H9 (cell line): Measurements from ENCODE around the gene MRPL54. TPM values are rescaled to one million over a fixed set of nuclear protein-coding genes. Genes with fewer than 3 reads are reported as not detected.

Experiments
- DNase-seq: peaks from one replicate; pipeline ENCODE4 v3.0.0-alpha.2; 2017
- H2AFZ ChIP-seq: one replicate; pipeline ENCODE4 v1.6.1; 2013; ENCODE audit warnings: mild to moderate bottlenecking, low read length, control low read depth, moderate library complexity
- H2AK5ac ChIP-seq: 2 replicates; pipeline ENCODE4 v1.6.1; 2013; ENCODE audit warnings: low read length, control low read depth, mixed read lengths; ENCODE audit not compliant: insufficient read length
- H2BK120ac ChIP-seq: one replicate; pipeline ENCODE4 v1.6.1; 2013; ENCODE audit warnings: low read depth, mild to moderate bottlenecking, low read length, control low read depth, inconsistent platforms; ENCODE audit not compliant: poor library complexity, severe bottlenecking
- H2BK12ac ChIP-seq: 2 replicates; pipeline ENCODE4 v1.6.1; 2013; ENCODE audit warnings: low read length, control low read depth, mixed read lengths, low read depth; ENCODE audit not compliant: insufficient read length
- H2BK15ac ChIP-seq: 2 replicates; pipeline ENCODE4 v1.6.1; 2013; ENCODE audit warnings: low read depth, low read length, control low read depth
- H2BK20ac ChIP-seq: one replicate; pipeline ENCODE4 v1.6.1; 2013; ENCODE audit warnings: low read depth, mild to moderate bottlenecking, low read length, control low read depth, inconsistent platforms; ENCODE audit not compliant: poor library complexity, severe bottlenecking
- H2BK5ac ChIP-seq: 2 replicates; pipeline ENCODE4 v1.6.1; 2013; ENCODE audit warnings: low read length, control low read depth, mixed read lengths; ENCODE audit not compliant: insufficient read length
- H3K14ac ChIP-seq: 2 replicates; pipeline ENCODE4 v1.6.1; 2013; ENCODE audit warnings: low read length, control low read depth; ENCODE audit not compliant: insufficient read depth
- H3K18ac ChIP-seq: 2 replicates; pipeline ENCODE4 v1.6.1; 2013; ENCODE audit warnings: low read depth, mild to moderate bottlenecking, mixed read lengths, low read length, control low read depth; ENCODE audit not compliant: insufficient read length
- H3K23ac ChIP-seq: 2 replicates; pipeline ENCODE4 v1.6.1; 2013; ENCODE audit warnings: low read length, control low read depth, mixed read lengths, low read depth; ENCODE audit not compliant: insufficient read length
- H3K23me2 ChIP-seq: 2 replicates; pipeline ENCODE4 v1.6.1; 2013; ENCODE audit warnings: low read depth, mild to moderate bottlenecking, mixed read lengths, low read length, control low read depth; ENCODE audit not compliant: insufficient read length, poor library complexity, severe bottlenecking
- H3K27ac ChIP-seq: 2 replicates; pipeline ENCODE4 v1.5.1; 2013; ENCODE audit warnings: low read length, control low read depth, mixed read lengths, low read depth; ENCODE audit not compliant: insufficient read length
- H3K27me3 ChIP-seq: 2 replicates; pipeline ENCODE4 v1.6.1; 2013; ENCODE audit warnings: low read length, control low read depth, inconsistent platforms; ENCODE audit not compliant: insufficient read depth
- H3K4ac ChIP-seq: 2 replicates; pipeline ENCODE4 v1.6.1; 2013; ENCODE audit warnings: low read depth, mild to moderate bottlenecking, control low read depth, inconsistent platforms, low read length, moderate library complexity
- H3K4me1 ChIP-seq: 2 replicates; pipeline ENCODE4 v1.6.1; 2013; ENCODE audit warnings: low read length, control low read depth, inconsistent platforms; ENCODE audit not compliant: insufficient read depth
- H3K4me2 ChIP-seq: 2 replicates; pipeline ENCODE4 v1.6.1; 2013; ENCODE audit warnings: low read length, control low read depth, mixed read lengths; ENCODE audit not compliant: insufficient read length, insufficient read depth
- H3K56ac ChIP-seq: 2 replicates; pipeline ENCODE4 v1.6.1; 2013; ENCODE audit warnings: low read depth, mild to moderate bottlenecking, mixed read lengths, low read length, control low read depth; ENCODE audit not compliant: insufficient read length
- H3K79me1 ChIP-seq: 2 replicates; pipeline ENCODE4 v1.6.1; 2013; ENCODE audit warnings: low read depth, mild to moderate bottlenecking, moderate library complexity, low read length, control low read depth, inconsistent platforms; ENCODE audit not compliant: insufficient read depth, poor library complexity, severe bottlenecking
- H3K79me2 ChIP-seq: 2 replicates; pipeline ENCODE4 v1.6.1; 2013; ENCODE audit warnings: low read length, control low read depth, inconsistent platforms; ENCODE audit not compliant: insufficient read depth
- H3K9ac ChIP-seq: 2 replicates; pipeline ENCODE4 v1.6.1; 2013; ENCODE audit warnings: low read length, control low read depth, mixed read lengths; ENCODE audit not compliant: insufficient read length; ENCODE audit errors: extremely low read depth
- H3K9me3 ChIP-seq: one replicate; pipeline ENCODE4 v1.6.1; 2013; ENCODE audit warnings: low read depth, low read length, inconsistent platforms; ENCODE audit not compliant: control insufficient read depth
- H3T11ph ChIP-seq: one replicate; pipeline ENCODE4 v1.6.1; 2013; ENCODE audit warnings: mild to moderate bottlenecking, low read length, control low read depth, inconsistent platforms
- H4K20me1 ChIP-seq: one replicate; pipeline ENCODE4 v1.6.1; 2013; ENCODE audit not compliant: control insufficient read depth, insufficient read length, insufficient read depth
- H4K5ac ChIP-seq: 2 replicates; pipeline ENCODE4 v1.6.1; 2013; ENCODE audit warnings: low read depth, mild to moderate bottlenecking, mixed read lengths, low read length, control low read depth; ENCODE audit not compliant: insufficient read length
- H4K8ac ChIP-seq: replicated peaks from 2 replicates; pipeline ENCODE4 v1.6.1; 2013; ENCODE audit warnings: low read length, control low read depth, mixed read lengths, low read depth; ENCODE audit not compliant: insufficient read length
- H4K91ac ChIP-seq: 2 replicates; pipeline ENCODE4 v1.6.1; 2013; ENCODE audit warnings: low read depth, mild to moderate bottlenecking, moderate library complexity, mixed read lengths, low read length, control low read depth; ENCODE audit not compliant: insufficient read length
- H3K27ac Mint-ChIP-seq, 3 experiments: 2 replicates in 2 of 3; 3 replicates in 1 of 3; pipeline ENCODE4 v1.8.0; 2020 to 2021; ENCODE audit warnings: mixed read lengths in 3 of 3, mild to moderate bottlenecking in 1 of 3, moderate library complexity in 1 of 3
- H3K27me3 Mint-ChIP-seq: 2 replicates; pipeline ENCODE4 v1.8.0; 2021; ENCODE audit warnings: low read depth, mild to moderate bottlenecking, moderate library complexity, mixed read lengths
- H3K36me3 Mint-ChIP-seq, 3 experiments: 2 replicates in 2 of 3; 3 replicates in 1 of 3; pipeline ENCODE4 v1.8.0; 2020 to 2021; ENCODE audit warnings: low read depth in 3 of 3, mixed read lengths in 3 of 3; ENCODE audit not compliant: insufficient read depth in 1 of 3
- H3K4me1 Mint-ChIP-seq, 2 experiments: 2 replicates each; pipeline ENCODE4 v1.8.0; 2020; ENCODE audit warnings: mixed read lengths in 2 of 2
- H3K4me3 Mint-ChIP-seq, 2 experiments: 2 replicates in 1 of 2; 3 replicates in 1 of 2; pipeline ENCODE4 v1.8.0; 2020 to 2021; ENCODE audit warnings: mild to moderate bottlenecking in 2 of 2, mixed read lengths in 2 of 2, moderate library complexity in 1 of 2
- H3K9me3 Mint-ChIP-seq, 2 experiments: 2 replicates in 1 of 2; 3 replicates in 1 of 2; pipeline ENCODE4 v1.8.0; 2020; ENCODE audit warnings: mild to moderate bottlenecking in 2 of 2, mixed read lengths in 2 of 2, moderate library complexity in 1 of 2
- WGBS: extraction: QIAGEN DNeasy Blood & Tissue Kit; methylation state at CpG from one replicate; pipeline ENCODE4 v1.1.7; 2013; ENCODE audit warnings: missing lambda C conversion rate, low lambda C conversion rate, mixed read lengths; ENCODE audit not compliant: insufficient read length; ENCODE audit errors: extremely low coverage; 5-methylcytosine and 5-hydroxymethylcytosine counted together
- total RNA-seq: library from RNA; stranded (reverse); gene quantifications from 2 replicates; pipeline ENCODE4 v1.2.1, GENCODE V29; 2021
- TF ChIP-seq, protein P1 (sequence below): fragments of 200-600 bp; sonication (generic); conservative IDR thresholded peaks from 3 replicates; pipeline ENCODE4 v1.8.0; 2021; ENCODE audit warnings: antibody characterized with exemption, mild to moderate bottlenecking

MRPL54 gene
- total RNA-seq, 1 experiment from 2014 or later, result 60.0 TPM

DNA sequence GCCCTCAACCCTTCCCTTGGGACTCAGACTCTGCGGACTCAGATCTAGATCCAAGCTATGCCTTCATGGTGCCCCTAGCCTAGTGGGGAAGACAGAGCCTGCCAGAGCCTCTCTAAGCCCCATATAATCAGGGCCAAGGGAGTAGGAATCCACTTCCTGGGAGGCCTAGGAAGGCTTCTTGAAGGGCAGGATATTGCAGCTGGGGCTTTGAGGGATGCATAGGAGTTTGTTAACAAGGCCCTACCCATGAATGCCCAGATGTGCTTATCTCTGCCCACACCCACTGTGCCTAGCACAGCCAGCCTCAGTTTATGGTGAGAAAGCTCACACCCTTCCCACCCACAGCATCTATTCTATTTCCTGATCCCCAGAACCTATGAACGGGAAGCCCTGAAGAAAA lies 12.3 kb upstream of the MRPL54 start:
- H2BK120ac ChIP-seq, result no peak overlapping the region

More for the DNA sequence above, 12.3 kb upstream of the MRPL54 start:
- no peak overlapping the region for H3T11ph ChIP-seq
- no peaks in the 10 kb centered on the region for H3K27me3 Mint-ChIP-seq
- H3K79me1 ChIP-seq, result no peaks in the 10 kb centered on the region
- DNase-seq, result no peak
- no peak overlapping the region for H3K56ac ChIP-seq
- no peak overlapping the region for H2BK12ac ChIP-seq
- no peak overlapping the region for H2BK5ac ChIP-seq
- H3K36me3 Mint-ChIP-seq, result peaks cover 4 to 32% (median 27%) of the 10 kb centered on the region in 3 experiments; a peak in 6 of 7 replicates
- H4K20me1 ChIP-seq, result no peaks in the 10 kb centered on the region
- no peak overlapping the region for H3K18ac ChIP-seq
- no peak overlapping the region for H4K5ac ChIP-seq
- H3K4me1 ChIP-seq, result no peaks in the 10 kb centered on the region
- TF ChIP-seq, protein P1, sequence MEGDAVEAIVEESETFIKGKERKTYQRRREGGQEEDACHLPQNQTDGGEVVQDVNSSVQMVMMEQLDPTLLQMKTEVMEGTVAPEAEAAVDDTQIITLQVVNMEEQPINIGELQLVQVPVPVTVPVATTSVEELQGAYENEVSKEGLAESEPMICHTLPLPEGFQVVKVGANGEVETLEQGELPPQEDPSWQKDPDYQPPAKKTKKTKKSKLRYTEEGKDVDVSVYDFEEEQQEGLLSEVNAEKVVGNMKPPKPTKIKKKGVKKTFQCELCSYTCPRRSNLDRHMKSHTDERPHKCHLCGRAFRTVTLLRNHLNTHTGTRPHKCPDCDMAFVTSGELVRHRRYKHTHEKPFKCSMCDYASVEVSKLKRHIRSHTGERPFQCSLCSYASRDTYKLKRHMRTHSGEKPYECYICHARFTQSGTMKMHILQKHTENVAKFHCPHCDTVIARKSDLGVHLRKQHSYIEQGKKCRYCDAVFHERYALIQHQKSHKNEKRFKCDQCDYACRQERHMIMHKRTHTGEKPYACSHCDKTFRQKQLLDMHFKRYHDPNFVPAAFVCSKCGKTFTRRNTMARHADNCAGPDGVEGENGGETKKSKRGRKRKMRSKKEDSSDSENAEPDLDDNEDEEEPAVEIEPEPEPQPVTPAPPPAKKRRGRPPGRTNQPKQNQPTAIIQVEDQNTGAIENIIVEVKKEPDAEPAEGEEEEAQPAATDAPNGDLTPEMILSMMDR, result no peak
- H4K8ac ChIP-seq, result no peak overlapping the region
- no peak overlapping the region for H2AK5ac ChIP-seq
- no peak overlapping the region for H3K14ac ChIP-seq
- no peak overlapping the region for H3K27ac ChIP-seq
- H3K4me1 Mint-ChIP-seq, result no peaks in the 10 kb centered on the region
- no peaks in the 10 kb centered on the region for H3K79me2 ChIP-seq
- no peaks in the 10 kb centered on the region for H3K27me3 ChIP-seq
- no peak overlapping the region for H3K23ac ChIP-seq
- H3K23me2 ChIP-seq, result no peaks in the 10 kb centered on the region
- H2AFZ ChIP-seq, result no peak overlapping the region
- no peaks in the 10 kb centered on the region for H3K9me3 Mint-ChIP-seq
- H3K27ac Mint-ChIP-seq, result no peak overlapping the region
- no peak overlapping the region for H3K4ac ChIP-seq
- no peak overlapping the region for H3K4me2 ChIP-seq
- no peak overlapping the region for H2BK20ac ChIP-seq
- H4K91ac ChIP-seq, result no peak overlapping the region
- H3K9ac ChIP-seq, result no peak overlapping the region
- H2BK15ac ChIP-seq, result no peak overlapping the region
- WGBS, result no CpG with 5 or more reads among the region's 2 CpGs
- H3K4me3 Mint-ChIP-seq, result no peak overlapping the region
- no peaks in the 10 kb centered on the region for H3K9me3 ChIP-seq
